G401 (cell line): ENCODE results near the gene KAT7. TPM values are rescaled to one million over a fixed set of nuclear protein-coding genes. Genes with fewer than 3 reads are reported as not detected.

Experiments
- DNase-seq: peaks from one replicate; pipeline ENCODE4 v3.0.0-alpha.2; 2015; ENCODE audit warnings: low spot score
- in situ Hi-C: cut with HindIII; loops from 2 replicates; pipeline ENCODE4 v1.10.0; 2016; ENCODE audit warnings: low sequenced_read_pairs, mixed read lengths
- total RNA-seq: library from RNA; depleted of rRNA; stranded (reverse); fragments of >200 nt; shearing (Covaris generic); gene quantifications from 2 replicates; pipeline ENCODE4 v1.2.3, GENCODE V29; 2014

KAT7 gene
- total RNA-seq, 1 experiment from 2014 or later, result 35.8 TPM

DNA sequence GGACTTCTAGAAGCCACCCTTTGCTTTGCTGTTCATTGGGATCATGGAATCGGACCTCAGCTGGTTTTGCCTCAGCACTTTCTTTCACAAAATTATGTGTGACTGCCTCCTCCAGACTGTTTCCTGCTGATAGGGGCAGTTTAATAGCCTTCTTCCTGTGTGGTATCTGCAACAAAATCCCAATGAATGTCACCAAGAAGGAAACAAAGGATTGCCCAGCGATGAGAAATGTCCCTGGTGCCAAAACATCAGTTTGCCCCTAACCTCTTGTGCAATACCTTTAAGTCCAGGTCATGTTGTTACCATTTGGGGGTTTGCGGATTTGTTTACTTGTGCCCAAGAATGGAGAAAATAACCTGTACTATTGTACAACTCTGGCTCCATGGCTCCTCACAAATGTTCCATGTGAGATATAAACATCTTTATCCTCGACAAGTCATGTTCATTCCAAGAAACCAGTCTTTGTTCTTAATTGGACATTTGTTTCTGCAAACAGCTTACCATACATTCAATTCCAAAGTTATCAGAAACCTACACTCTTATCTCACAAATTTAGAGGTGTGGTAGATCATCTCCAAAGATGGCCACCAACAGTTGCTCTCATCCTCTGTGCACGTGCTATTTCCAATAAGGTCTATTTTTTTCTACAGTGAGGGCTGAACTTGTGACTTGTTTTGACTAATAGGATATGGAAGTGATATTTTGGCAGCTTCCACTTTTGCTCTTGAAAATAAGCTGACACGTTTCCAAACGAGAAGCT, 44.5 kb downstream of the KAT7 start:
- no peak for DNase-seq
- in situ Hi-C loops, result no loop called here

GRCh38 chr17:49834118-49834743, 45.8 kb downstream of the KAT7 start:
- in situ Hi-C loops, result no loop called here
- no peak for DNase-seq

DNA sequence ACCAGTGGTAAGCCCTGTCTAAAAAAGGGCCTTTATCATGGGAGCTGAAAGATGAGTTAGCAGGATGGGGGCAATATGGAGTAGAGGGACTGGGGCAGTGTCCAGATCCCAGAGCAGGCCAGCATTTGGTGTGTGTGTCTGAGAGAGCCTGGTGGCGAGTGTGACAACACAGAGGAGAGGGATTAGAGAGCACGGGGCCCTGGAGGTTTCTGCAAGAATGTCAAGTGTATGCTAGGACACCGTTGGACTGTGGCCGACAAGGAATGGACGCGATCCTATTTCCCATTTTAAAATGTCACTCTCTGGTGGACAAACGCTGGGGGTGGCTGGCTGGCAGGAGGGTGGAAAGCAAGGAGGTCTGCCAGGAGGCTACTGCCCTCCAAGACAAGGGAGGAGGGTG, 47.0 kb downstream of the KAT7 start:
- no peak for DNase-seq
- in situ Hi-C loops, result no loop called here

DNA sequence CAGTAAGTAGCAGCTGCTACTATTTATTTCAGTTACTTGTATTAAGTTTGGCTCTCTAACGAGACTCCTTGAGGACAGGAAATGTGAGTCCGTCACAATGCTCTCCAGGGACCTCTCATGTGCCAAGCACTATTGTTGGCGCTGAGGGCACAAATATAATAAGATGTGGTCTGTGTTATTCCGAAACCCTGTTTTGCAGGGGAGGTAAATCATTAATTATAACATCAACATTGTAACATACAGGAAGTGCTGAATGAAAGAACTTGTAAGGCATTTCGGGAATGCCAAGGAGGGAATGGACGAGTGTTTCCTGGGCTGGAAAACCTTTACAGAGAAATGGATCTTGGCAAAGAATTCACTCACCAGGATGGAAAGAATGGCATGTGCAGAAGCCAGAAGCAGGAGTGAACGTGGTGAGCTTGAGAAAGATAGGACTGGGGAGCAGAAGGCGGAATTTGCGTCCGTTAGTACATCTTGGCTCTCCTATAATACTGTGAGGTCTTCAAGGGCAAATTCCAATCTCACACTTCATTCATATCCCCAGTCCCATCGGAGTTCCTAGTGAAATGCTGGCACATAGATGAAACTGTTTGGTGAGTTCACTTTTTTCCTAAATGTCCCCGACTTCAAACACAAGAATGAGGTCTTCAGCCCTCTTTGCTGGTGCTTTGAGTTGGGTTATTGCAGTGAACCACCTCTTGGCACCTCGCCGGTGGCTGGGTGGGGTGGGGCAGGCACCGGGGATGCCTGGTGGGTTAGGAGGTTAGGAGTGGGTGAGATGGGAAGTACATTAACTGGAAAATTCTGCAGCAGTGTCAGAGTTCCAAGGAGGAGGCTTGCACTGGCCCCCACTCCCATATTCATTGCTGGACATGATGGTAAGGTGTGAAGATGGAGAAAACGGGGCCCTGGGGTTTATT, 47.9 kb downstream of the KAT7 start:
- peak; percentile 33 for DNase-seq
- in situ Hi-C loops, result no loop called here

GRCh38 chr17:49839455-49839854, 51.0 kb downstream of the KAT7 start:
- in situ Hi-C loops, result no loop called here
- DNase-seq, result no peak

DNA sequence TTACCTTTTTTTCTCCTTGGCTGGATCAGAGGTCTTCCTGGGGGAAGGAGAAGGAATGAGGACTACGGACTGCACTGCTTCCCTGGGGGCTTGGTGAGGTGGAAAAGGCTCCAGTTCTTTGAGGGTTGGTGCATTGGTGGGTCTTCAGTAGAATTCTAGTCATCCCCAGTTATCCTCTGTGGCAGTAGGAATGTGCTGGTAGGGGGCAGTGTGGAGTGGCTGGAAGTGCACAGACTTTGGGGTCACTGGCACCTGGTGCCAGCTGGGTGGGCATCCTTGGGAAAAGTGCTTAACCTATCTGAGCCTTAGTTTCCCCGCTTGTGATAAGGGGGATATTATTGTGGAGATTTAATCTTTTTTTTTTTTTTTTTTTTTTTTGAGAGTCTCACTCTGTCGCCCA, 53.1 kb downstream of the KAT7 start:
- in situ Hi-C loops, result no loop called here
- no peak for DNase-seq

- in situ Hi-C loops, result no loop called here
- no peak for DNase-seq
Observed at GRCh38 chr17:49842371-49842770, 53.9 kb downstream of the KAT7 start.

- in situ Hi-C loops, result no loop called here
- DNase-seq, result no peak
Observed at GRCh38 chr17:49842846-49843245, 54.4 kb downstream of the KAT7 start.

- DNase-seq, result no peak
- in situ Hi-C loops, result no loop called here
Observed at GRCh38 chr17:49843774-49844350, 55.4 kb downstream of the KAT7 start.

DNA sequence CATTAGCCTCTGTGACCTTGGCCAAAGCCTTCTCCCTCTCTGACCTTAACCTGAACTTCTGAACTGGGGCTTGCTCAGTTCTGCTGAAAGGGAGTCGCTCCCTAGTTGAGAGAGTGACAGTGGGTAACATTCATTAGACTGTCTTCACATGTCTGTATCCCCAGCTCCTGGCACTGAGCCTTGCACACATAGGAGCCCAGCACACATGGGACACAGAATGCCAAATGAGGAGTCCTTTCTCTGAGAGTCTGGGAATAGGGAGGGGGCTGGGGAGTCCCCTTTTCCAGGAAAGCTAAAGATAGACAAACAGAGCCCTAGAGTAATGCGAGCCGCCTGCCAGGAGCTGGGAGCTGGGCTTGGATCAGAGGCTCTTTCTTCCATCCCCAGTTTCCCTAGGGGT, 56.8 kb downstream of the KAT7 start:
- DNase-seq, result no peak
- in situ Hi-C loops, result no loop called here

DNA sequence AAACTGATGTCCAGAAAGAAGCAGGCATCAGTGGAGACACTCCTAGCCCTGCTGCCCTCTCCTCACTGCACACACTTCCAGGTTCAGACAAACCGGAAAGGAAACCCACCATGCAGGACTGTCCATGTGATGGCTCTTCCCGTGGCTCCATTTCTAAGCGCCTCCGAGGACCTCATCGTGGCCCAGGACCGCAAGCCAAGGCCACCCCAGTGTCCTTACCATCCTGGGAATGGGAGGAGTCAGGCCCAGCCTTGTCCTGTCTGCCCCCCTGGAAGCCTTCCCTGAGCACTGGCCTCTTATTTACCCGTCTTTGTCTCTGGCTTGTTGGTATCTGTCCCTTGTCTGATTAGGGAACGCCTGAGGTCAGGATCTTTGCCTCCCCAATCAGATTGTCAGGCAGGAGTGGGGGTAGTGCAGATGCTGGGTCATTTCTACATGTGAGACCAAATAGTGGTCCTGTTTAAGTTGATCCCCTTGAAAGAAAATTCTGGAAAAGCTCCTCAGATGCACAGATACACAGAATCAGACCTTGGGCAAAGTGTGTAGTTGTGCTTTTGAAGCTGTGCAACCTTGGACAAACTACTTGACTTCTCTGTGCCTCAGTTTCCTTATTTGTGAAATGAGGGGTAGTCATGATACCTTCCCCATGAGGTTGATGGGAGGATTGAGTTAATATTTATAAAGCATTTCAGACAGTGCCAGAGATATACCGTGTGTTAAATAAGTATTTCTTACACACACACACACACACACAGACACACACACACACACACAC, 58.6 kb downstream of the KAT7 start:
- in situ Hi-C loops, result no loop called here
- no peak for DNase-seq

DNA sequence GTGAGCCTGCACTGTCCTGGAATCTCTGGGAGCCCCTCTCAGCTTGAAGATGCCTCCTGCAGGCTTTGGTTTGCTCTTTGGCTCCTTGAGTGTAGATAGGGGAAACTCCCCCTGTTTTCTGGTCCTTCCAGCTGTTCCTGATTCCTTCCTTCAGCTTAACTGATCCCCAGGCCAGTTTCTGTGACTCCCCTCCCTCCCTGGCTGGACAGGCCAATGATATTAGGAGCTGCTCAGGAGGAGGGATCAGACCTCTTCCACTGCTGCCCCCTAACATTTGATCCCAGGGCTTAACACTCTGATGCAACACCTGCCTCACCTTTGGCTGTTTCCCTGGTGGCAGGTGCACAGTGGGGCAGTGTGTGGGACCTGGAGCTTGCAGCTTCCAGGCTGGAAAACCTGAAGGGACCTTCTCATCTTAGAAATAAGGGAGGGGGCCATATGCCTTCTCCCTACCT, 59.6 kb downstream of the KAT7 start, which contains the start of gene TAC4:
TSS of gene TAC4 (minus strand) at position 51 of the 455 bp plus-strand sequence. CDS start 52 bp downstream, outside the sequence.
- no peak for DNase-seq
- in situ Hi-C loops, result no loop called here

DNA sequence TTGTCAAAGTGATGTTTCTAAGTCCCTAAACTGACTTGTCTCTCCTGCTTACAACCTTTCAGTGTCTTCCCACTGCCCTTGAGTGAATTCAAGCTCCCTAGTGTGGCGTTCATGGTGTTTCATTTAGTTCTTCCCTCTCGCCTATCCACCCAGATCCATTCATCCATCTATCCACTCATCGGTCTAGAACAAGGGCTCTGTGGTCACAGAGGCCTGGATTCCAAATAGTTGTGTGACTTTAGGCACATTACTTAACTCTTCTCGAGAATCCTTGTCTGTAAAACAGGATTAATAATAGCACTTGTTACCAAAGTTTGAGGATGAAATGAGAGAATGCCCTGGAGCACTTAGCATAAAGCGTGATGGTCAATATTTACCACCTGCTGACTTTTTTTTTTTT, 60.3 kb downstream of the KAT7 start:
- DNase-seq, result no peak
- in situ Hi-C loops, result no loop called here

DNA sequence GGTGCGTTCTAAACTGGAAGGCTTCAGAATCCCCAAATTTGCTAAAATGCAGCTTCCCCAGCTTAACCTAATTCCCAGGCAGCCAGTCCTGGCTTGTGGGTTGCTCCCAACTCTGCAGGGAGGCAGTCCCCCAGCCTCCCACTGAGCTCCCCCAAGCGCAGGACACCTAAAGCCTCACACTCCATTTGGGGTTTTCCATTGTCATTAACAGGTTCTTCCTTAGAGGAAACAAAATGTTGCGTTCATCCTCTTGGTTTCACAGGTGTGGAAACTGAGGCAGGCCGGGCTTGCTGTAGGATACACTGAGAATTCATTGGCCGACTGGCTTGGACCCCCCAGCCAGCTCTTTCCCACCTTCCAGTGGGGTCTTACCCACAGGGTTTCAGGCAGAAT, 61.7 kb downstream of the KAT7 start:
- no peak for DNase-seq
- in situ Hi-C loops, result no loop called here

DNA sequence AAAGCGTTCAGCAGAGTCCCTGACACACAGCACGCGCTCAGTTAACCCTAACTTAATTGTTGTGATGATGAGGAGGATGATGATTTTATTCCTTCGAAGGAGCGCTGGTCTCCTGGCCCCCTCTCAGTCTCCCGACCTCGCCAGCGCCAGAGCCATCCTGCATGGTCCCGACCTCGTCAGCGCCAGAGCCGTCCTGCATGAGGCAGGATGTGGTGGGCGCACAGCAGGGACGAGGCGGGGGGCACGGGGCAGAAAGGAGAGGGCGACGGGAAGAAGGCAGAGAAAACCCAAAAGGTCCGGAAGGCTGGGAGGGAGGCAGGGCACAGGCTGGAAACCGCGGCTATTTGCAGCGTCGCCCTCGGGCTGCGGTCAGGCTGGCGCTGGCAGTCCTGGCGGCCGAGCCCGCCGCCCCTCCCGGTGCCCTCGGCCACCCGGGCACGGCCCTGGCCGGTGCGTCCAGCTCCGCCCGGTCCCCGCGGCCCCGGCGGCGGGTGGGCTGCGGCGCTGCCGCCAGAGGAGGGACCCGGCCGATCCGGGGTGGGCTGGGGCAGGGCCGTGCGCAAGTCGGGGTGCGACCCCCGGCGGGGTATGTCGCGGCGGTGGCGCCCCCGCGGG, 62.4 kb downstream of the KAT7 start:
- in situ Hi-C loops, result no loop called here
- DNase-seq, result no peak

- DNase-seq, result peak; percentile 50
- in situ Hi-C loops, result no loop called here
Observed at GRCh38 chr17:49851387-49852291, 63.2 kb downstream of the KAT7 start.

DNA sequence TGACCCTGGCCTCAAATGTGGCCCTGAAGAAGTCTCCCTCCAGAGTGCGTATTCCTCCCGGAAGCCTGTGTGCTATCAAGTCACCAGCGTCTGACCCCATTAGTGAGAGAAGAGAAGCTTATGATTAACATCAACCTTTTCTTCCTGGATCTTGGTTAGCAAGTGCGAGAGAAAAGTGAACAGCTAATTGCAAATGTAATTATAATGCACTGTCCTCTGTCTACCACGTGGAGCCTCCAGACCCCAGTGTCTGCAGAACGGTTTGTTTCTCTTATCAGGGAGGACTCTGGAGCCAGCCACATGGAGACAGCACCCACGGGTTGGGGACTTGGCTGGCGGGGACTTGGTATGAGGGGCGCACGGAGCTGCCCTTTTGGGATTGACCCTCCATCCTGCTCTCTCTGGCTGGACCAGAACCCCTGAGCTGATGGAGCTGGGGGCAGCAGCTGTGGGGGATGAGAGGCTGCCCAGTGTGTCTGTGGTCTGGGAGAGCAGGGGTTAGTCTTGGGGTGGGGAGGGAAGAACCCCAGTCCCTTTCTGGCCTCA, 65.1 kb downstream of the KAT7 start:
- DNase-seq, result no peak
- in situ Hi-C loops, result no loop called here
